ENCODE results near the gene NF1. TPM values are rescaled to one million over a fixed set of nuclear protein-coding genes. Genes with fewer than 3 reads are reported as not detected.

The NF1 gene
- total RNA-seq, 1 experiment from 2014 or later, result 62.4 TPM

- Histone ChIP-seq H3K27me3 (replicated peaks; ENCODE audit: control insufficient read depth, insufficient read depth, low read length) (no peaks in the 10 kb centered on the region), H3K9me3 (no peaks in the 10 kb centered on the region), H3K36me3 (ENCODE audit: control insufficient read depth, insufficient read depth, low read length) (no peaks in the 10 kb centered on the region), H3K4me3 (ENCODE audit: low read depth, low read length) (no peak overlapping the region), H3K4me1 (peaks cover 7% of the 10 kb centered on the region; the same call in 1 of the 2 replicates)
- H3K27ac Mint-ChIP-seq (ENCODE audit: unreplicated experiment), result no peak overlapping the region
- POLR2A ChIA-PET, result no interaction called here
- no peak for DNase-seq
- peaks cover 20% of the 10 kb centered on the region for H3K36me3 Mint-ChIP-seq (ENCODE audit: insufficient read depth, unreplicated experiment)
- peaks cover 11% of the 10 kb centered on the region for H3K9me3 Mint-ChIP-seq (ENCODE audit: unreplicated experiment)
- CTCF ChIA-PET, result no interaction called here
- no peaks in the 10 kb centered on the region for H3K27me3 Mint-ChIP-seq (ENCODE audit: insufficient read depth, unreplicated experiment)
- intact Hi-C loops (cut with micrococcal nuclease; ENCODE audit: unreplicated experiment), result no loop called here
- BruUV-seq (replicated peaks), result no TSS peak
- H3K4me3 Mint-ChIP-seq (ENCODE audit: unreplicated experiment), result no peak overlapping the region
- peaks cover 21% of the 10 kb centered on the region for H3K4me1 Mint-ChIP-seq (ENCODE audit: low read depth, unreplicated experiment)
- TF ChIP-seq CTCF (IDR thresholded peaks at IDR 0.05; ENCODE audit: insufficient read depth in 1 of 2, low read depth in 1 of 2, low read length in 1 of 2, severe bottlenecking in 1 of 2, unreplicated experiment in 1 of 2), result no peak
Measured at GRCh38 chr17:31126318-31126717, 31.5 kb downstream of the NF1 start.

DNA sequence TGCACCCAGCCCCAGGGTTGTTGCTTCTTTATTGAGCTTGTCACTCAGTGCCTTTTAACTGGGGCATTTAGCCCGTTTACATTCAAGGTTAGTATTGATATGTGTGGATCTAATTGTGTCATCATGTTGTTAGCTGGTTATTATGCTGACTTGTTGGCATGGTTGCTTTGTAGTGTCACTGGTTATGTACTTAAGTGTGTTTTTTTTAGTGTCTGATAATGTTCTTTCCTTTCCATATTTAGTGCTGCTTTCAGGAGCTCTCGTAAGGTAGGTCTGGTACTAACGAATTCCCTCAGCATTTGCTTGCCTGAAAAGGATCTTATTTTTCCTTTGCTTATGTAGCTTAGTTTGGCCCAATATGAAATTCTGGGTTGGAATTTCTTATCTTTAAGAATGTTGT, 33.5 kb downstream of the NF1 start:
- no peaks in the 10 kb centered on the region for H3K36me3 ChIP-seq (ENCODE audit: control insufficient read depth, insufficient read depth, low read length)
- no peak overlapping the region for H3K4me3 ChIP-seq (ENCODE audit: low read depth, low read length)
- H3K4me1 ChIP-seq, result peaks cover 7% of the 10 kb centered on the region; the same call in 1 of the 2 replicates
- no peaks in the 10 kb centered on the region for H3K27me3 ChIP-seq (replicated peaks; ENCODE audit: control insufficient read depth, insufficient read depth, low read length)
- no peak for TF ChIP-seq CTCF (IDR thresholded peaks at IDR 0.05; ENCODE audit: insufficient read depth in 1 of 2, low read depth in 1 of 2, low read length in 1 of 2, severe bottlenecking in 1 of 2, unreplicated experiment in 1 of 2)
- H3K9me3 ChIP-seq, result no peaks in the 10 kb centered on the region
- ChIA-PET POLR2A (no interaction called here), CTCF (no interaction called here)
- H3K27me3 Mint-ChIP-seq (ENCODE audit: insufficient read depth, unreplicated experiment), result no peaks in the 10 kb centered on the region
- BruUV-seq (replicated peaks), result no TSS peak
- H3K4me1 Mint-ChIP-seq (ENCODE audit: low read depth, unreplicated experiment), result peaks cover 15% of the 10 kb centered on the region
- intact Hi-C loops (cut with micrococcal nuclease; ENCODE audit: unreplicated experiment), result no loop called here
- peaks cover 11% of the 10 kb centered on the region for H3K9me3 Mint-ChIP-seq (ENCODE audit: unreplicated experiment)
- DNase-seq, result no peak
- peaks cover 20% of the 10 kb centered on the region for H3K36me3 Mint-ChIP-seq (ENCODE audit: insufficient read depth, unreplicated experiment)
- no peak overlapping the region for H3K4me3 Mint-ChIP-seq (ENCODE audit: unreplicated experiment)
- H3K27ac Mint-ChIP-seq (ENCODE audit: unreplicated experiment), result no peak overlapping the region

GRCh38 chr17:31130286-31131224, 35.8 kb downstream of the NF1 start:
- peak overlapping the region; percentile 58 for H3K27ac Mint-ChIP-seq (ENCODE audit: unreplicated experiment)
- CTCF ChIA-PET, result no interaction called here

More at GRCh38 chr17:31130286-31131224, 35.8 kb downstream of the NF1 start:
- TF ChIP-seq CTCF (IDR thresholded peaks at IDR 0.05; ENCODE audit: insufficient read depth in 1 of 2, low read depth in 1 of 2, low read length in 1 of 2, severe bottlenecking in 1 of 2, unreplicated experiment in 1 of 2), result no peak
- Mint-ChIP-seq H3K36me3 (ENCODE audit: insufficient read depth, unreplicated experiment) (peaks cover 20% of the 10 kb centered on the region), H3K27me3 (ENCODE audit: insufficient read depth, unreplicated experiment) (no peaks in the 10 kb centered on the region), H3K4me3 (ENCODE audit: unreplicated experiment) (no peak overlapping the region), H3K9me3 (ENCODE audit: unreplicated experiment) (peaks cover 11% of the 10 kb centered on the region), H3K4me1 (ENCODE audit: low read depth, unreplicated experiment) (peaks cover 15% of the 10 kb centered on the region)
- BruUV-seq (replicated peaks), result no TSS peak
- intact Hi-C loops (cut with micrococcal nuclease; ENCODE audit: unreplicated experiment), result no loop called here
- Histone ChIP-seq H3K36me3 (ENCODE audit: control insufficient read depth, insufficient read depth, low read length) (no peaks in the 10 kb centered on the region), H3K27me3 (replicated peaks; ENCODE audit: control insufficient read depth, insufficient read depth, low read length) (no peaks in the 10 kb centered on the region), H3K9me3 (no peaks in the 10 kb centered on the region), H3K4me3 (ENCODE audit: low read depth, low read length) (no peak overlapping the region), H3K4me1 (peaks cover 7% of the 10 kb centered on the region; the same call in 1 of the 2 replicates)
- POLR2A ChIA-PET, result no interaction called here
- no peak for DNase-seq

All from Caco-2 (cell line).